ENCODE results near the gene DUOX2. TPM values are rescaled to one million over a fixed set of nuclear protein-coding genes. Genes with fewer than 3 reads are reported as not detected.

DUOX2 gene
- total RNA-seq, 3 donors from 2014 or later (not counting 1 experiment from before 2014, with no cell fraction given), result 2.5 TPM; not detected in 2

- intact Hi-C loops (cut with micrococcal nuclease), result no loop called here
Measured at GRCh38 chr15:45115312-45115820, 1.4 kb upstream of the DUOX2 start.

GRCh38 chr15:45114751-45115085 lies 746 bp upstream of the DUOX2 start:
- ATAC-seq (no peak), DNase-seq (no peak)
- no peak overlapping the region for H3K4me3 ChIP-seq (ENCODE audit: low read length)
- intact Hi-C loops (cut with micrococcal nuclease), result no loop called here
- no peaks in the 10 kb centered on the region for H3K36me3 ChIP-seq (ENCODE audit: control insufficient read depth, insufficient read depth, low read length)
- Mint-ChIP-seq H3K36me3 (no peaks in the 10 kb centered on the region), H3K4me3 (no peak overlapping the region), H3K4me1 (peaks cover 14 to 29% of the 10 kb centered on the region in 2 donors), H3K27me3 (ENCODE audit: low read depth in 2 of 2) (peaks cover 73 to 76% of the 10 kb centered on the region in 2 donors), H3K27ac (no peak overlapping the region), H3K9me3 (no peaks in the 10 kb centered on the region)
- peaks cover 66% of the 10 kb centered on the region for H3K27me3 ChIP-seq (ENCODE audit: control insufficient read depth, insufficient read depth, low read length)
- no peak overlapping the region for H3K27ac ChIP-seq (ENCODE audit: low read length)
- H3K9me3 ChIP-seq (ENCODE audit: control insufficient read depth, insufficient read depth, low read length), result no peaks in the 10 kb centered on the region
- WGBS (ENCODE audit: insufficient coverage), result 7% methylated on average over 2 of the region's 2 CpGs
- no peak for TF ChIP-seq CTCF (IDR thresholded peaks at IDR 0.05)
- H3K4me1 ChIP-seq (ENCODE audit: control insufficient read depth, insufficient read depth, low read length), result peaks cover 31% of the 10 kb centered on the region

More at GRCh38 chr15:45115312-45115820, 1.4 kb upstream of the DUOX2 start:
- DNase-seq, result no peak
- Mint-ChIP-seq H3K27me3 (ENCODE audit: low read depth in 2 of 2) (peaks cover 67 to 70% of the 10 kb centered on the region in 2 donors), H3K27ac (no peak overlapping the region), H3K9me3 (no peaks in the 10 kb centered on the region), H3K4me1 (peaks cover 14 to 29% of the 10 kb centered on the region in 2 donors), H3K36me3 (no peaks in the 10 kb centered on the region), H3K4me3 (no peak overlapping the region)
- H3K27ac ChIP-seq (ENCODE audit: low read length), result no peak overlapping the region
- H3K27me3 ChIP-seq (ENCODE audit: control insufficient read depth, insufficient read depth, low read length), result peaks cover 62% of the 10 kb centered on the region
- no peaks in the 10 kb centered on the region for H3K36me3 ChIP-seq (ENCODE audit: control insufficient read depth, insufficient read depth, low read length)
- H3K4me1 ChIP-seq (ENCODE audit: control insufficient read depth, insufficient read depth, low read length), result peaks cover 31% of the 10 kb centered on the region
- no peak overlapping the region for H3K4me3 ChIP-seq (ENCODE audit: low read length)
- no peak for TF ChIP-seq CTCF (IDR thresholded peaks at IDR 0.05)
- no peak for ATAC-seq
- WGBS (ENCODE audit: insufficient coverage), result 60% methylated on average over 7 of the region's 7 CpGs
- H3K9me3 ChIP-seq (ENCODE audit: control insufficient read depth, insufficient read depth, low read length), result no peaks in the 10 kb centered on the region

- no peak overlapping the region for H3K27ac Mint-ChIP-seq
- Histone ChIP-seq H3K36me3 (ENCODE audit: control insufficient read depth, insufficient read depth, low read length) (no peaks in the 10 kb centered on the region), H3K9me3 (ENCODE audit: control insufficient read depth, insufficient read depth, low read length) (no peaks in the 10 kb centered on the region), H3K4me1 (ENCODE audit: control insufficient read depth, insufficient read depth, low read length) (peaks cover 31% of the 10 kb centered on the region), H3K4me3 (ENCODE audit: low read length) (no peak overlapping the region), H3K27me3 (ENCODE audit: control insufficient read depth, insufficient read depth, low read length) (peaks cover 66% of the 10 kb centered on the region), H3K27ac (ENCODE audit: low read length) (no peak overlapping the region)
- ATAC-seq (no peak), DNase-seq (no peak)
- H3K4me1 Mint-ChIP-seq, result peaks cover 14 to 29% of the 10 kb centered on the region in 2 donors
- intact Hi-C loops (cut with micrococcal nuclease), result no loop called here
- H3K36me3 Mint-ChIP-seq, result no peaks in the 10 kb centered on the region
- peaks cover 83 to 84% of the 10 kb centered on the region in 2 donors for H3K27me3 Mint-ChIP-seq (ENCODE audit: low read depth in 2 of 2)
- 6% methylated on average over 8 of the region's 14 CpGs for WGBS (ENCODE audit: insufficient coverage)
- no peak overlapping the region for H3K4me3 Mint-ChIP-seq
- no peaks in the 10 kb centered on the region for H3K9me3 Mint-ChIP-seq
- TF ChIP-seq CTCF (IDR thresholded peaks at IDR 0.05), result no peak
Measured at GRCh38 chr15:45113380-45113990, 487 bp downstream of the DUOX2 start.
